DOHH2 (cell line): Measurements from ENCODE around the gene ATP12A.

Experiments used
- CTCF ChIP-seq: fragments of 200-600 bp; sonication (generic); IDR thresholded peaks from one replicate; pipeline ENCODE4 v1.5.1; 2014; ENCODE audit warnings: antibody characterized with exemption, mild to moderate bottlenecking, low read depth, low read length; ENCODE audit not compliant: poor library complexity, severe bottlenecking
- EZH2phosphoT487 ChIP-seq: fragments of 200-600 bp; sonication (generic); IDR thresholded peaks from 2 replicates; pipeline ENCODE4 v1.6.1; 2017; ENCODE audit warnings: borderline replicate concordance, mild to moderate bottlenecking, antibody characterized with exemption, low read length, moderate library complexity, mixed read lengths

GRCh38 chr13:24670961-24671381 is 9.2 kb upstream of the ATP12A start:
- TF ChIP-seq CTCF (no peak), EZH2phosphoT487 (no peak)
